ENCODE results near the gene GNB1. TPM values are rescaled to one million over a fixed set of nuclear protein-coding genes. Genes with fewer than 3 reads are reported as not detected.

The GNB1 gene
- total RNA-seq, 1 experiment from 2014 or later = 93.7 TPM

DNA sequence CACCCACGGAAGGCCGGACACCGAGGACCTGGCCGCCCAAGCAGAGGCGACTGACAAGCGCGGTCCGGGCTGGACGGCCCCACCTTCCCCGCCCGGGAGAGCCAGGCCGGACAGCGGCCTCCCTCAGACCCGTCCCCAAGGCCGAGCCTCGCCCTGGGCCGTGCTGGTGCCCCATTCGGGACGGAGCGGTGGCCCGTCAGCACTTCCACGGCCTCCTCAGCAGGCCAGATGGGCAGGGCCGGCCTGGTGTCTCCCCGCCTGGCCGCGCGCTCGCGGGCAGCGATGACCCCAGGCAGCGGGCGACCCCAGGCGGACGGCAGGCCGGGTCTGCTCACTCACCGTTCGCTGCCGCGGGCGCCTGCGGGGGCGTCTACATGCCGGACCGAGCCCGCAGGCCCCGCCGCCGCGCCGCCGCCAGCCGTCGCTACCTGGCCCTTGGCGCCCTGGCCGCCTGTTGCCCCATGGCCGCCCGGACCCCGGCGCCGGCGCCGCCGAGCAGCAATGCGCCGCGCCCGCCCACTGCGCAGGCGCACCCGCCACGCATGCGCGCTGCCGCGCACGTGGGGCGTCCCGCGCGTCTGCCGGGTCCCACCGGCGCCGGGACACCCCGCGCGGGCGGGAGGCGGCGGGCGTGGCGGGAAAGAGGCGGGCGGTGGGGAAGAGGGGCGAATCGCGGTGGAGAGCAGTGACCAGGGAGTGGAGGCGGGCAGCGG is 112.8 kb downstream of the GNB1 start, which contains the start of gene NADK:
NADK (minus strand) TSS at position 521 of the 713 bp plus-strand sequence. CDS start 13,064 bp downstream, outside the sequence.
- H2AFZ ChIP-seq (ENCODE audit: low read length) = no peak within 1 kb of the TSS
- peak within 1 kb of the TSS; percentile 98 for H3K27ac ChIP-seq (ENCODE audit: low read length)
- no peaks in the 10 kb centered on the region for H3K9me2 ChIP-seq (replicated peaks; ENCODE audit: insufficient read depth, low read length)
- peak within 1 kb of the TSS; percentile 100 for H3K9ac ChIP-seq (ENCODE audit: low read length)
- H4K20me1 ChIP-seq (ENCODE audit: insufficient read depth, low read depth, low read length) = peaks cover 18% of the 10 kb centered on the region; the same call in 1 of the 2 replicates
- peaks cover 67% of the 10 kb centered on the region for H3K4me1 ChIP-seq (ENCODE audit: low read length)
- H3K9me3 ChIP-seq (ENCODE audit: low read length) = no peaks in the 10 kb centered on the region
- peak within 1 kb of the TSS; percentile 81 for H3K4me2 ChIP-seq (ENCODE audit: low read depth, low read length, poor library complexity, severe bottlenecking)
- peaks cover 49% of the 10 kb centered on the region for H3K79me2 ChIP-seq (ENCODE audit: low read length)
- H3K27me3 ChIP-seq (ENCODE audit: low read length) = no peaks in the 10 kb centered on the region
- DNase-seq = peak; percentile 90
- H3K36me3 ChIP-seq (ENCODE audit: insufficient read depth, low read length) = peaks cover 32% of the 10 kb centered on the region
- peak within 1 kb of the TSS; percentile 97 for H3K4me3 ChIP-seq (ENCODE audit: low read length)

DNA sequence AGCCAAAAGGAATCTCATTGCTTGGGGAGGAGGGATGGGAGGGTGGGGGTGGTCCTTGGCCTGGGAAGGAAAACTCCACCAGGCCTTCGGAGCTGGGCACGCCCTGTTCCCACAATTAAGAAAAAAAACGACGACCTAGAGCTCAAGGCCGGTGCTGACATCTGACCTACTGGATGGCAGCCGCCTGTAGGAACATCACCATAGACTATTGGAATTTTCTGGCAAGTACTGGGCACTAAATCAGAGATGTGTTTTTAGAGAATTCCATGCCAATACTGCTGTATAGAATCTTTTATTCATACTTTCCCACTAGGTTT is 113.3 kb downstream of the GNB1 start:
- Histone ChIP-seq H3K4me3 (ENCODE audit: low read length) (peak overlapping the region; percentile 97), H3K79me2 (ENCODE audit: low read length) (peaks cover 55% of the 10 kb centered on the region), H4K20me1 (ENCODE audit: insufficient read depth, low read depth, low read length) (peaks cover 18% of the 10 kb centered on the region; the same call in 1 of the 2 replicates), H3K9me3 (ENCODE audit: low read length) (no peaks in the 10 kb centered on the region), H3K9me2 (replicated peaks; ENCODE audit: insufficient read depth, low read length) (no peaks in the 10 kb centered on the region), H2AFZ (ENCODE audit: low read length) (no peak overlapping the region), H3K9ac (ENCODE audit: low read length) (peak overlapping the region; percentile 100), H3K4me1 (ENCODE audit: low read length) (peaks cover 61% of the 10 kb centered on the region), H3K27me3 (ENCODE audit: low read length) (no peaks in the 10 kb centered on the region), H3K27ac (ENCODE audit: low read length) (peak overlapping the region; percentile 98), H3K4me2 (ENCODE audit: low read depth, low read length, poor library complexity, severe bottlenecking) (peak overlapping the region; percentile 81), H3K36me3 (ENCODE audit: insufficient read depth, low read length) (peaks cover 37% of the 10 kb centered on the region)
- DNase-seq = peak; percentile 57

DNA sequence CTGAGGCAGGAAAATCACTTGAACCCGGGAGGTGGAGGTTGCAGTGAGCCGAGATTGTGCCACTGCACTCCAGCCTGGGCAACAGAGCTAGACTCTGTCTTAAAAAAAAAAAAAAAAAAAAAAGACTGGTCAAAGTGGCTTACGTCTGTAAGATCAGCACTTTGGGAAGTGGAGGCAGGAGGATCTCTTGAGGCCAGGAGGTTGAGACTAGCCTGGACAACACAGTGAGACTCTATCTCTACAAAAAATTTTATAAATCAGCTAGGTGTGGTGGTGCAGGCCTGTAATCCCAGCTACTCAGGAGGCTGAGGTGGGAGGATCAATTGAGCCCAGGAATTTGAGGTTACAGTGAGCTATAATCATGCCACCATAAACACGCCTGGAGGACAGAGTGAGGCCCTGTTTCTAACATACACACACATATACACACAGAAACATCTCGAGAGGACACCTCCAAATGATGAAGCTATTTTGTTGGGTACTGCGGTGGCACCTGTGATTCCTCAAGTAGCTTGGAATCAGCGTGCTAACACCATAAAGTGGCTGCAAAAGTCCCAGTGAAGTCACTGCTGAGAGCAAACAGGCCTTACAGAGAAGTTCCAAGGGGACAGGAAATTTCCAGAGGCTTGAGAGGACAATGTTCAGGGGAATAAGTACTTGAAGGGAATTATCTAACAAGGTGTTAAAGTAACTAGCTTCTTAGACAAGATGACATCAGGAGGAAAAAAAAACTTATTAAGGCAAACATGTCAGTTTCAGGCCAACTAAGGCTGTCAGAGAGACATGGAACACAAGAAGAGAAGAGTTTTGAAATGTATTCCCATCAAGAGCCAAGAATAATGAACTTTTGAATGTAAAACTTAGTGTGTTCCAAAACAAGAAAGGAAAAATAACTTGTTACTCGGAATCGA is 114.0 kb downstream of the GNB1 start:
- DNase-seq = no peak
- no peaks in the 10 kb centered on the region for H3K27me3 ChIP-seq (ENCODE audit: low read length)
- peak overlapping the region; percentile 97 for H3K4me3 ChIP-seq (ENCODE audit: low read length)
- no peaks in the 10 kb centered on the region for H3K9me2 ChIP-seq (replicated peaks; ENCODE audit: insufficient read depth, low read length)
- peaks cover 43% of the 10 kb centered on the region for H3K36me3 ChIP-seq (ENCODE audit: insufficient read depth, low read length)
- peak overlapping the region; percentile 98 for H3K27ac ChIP-seq (ENCODE audit: low read length)
- H3K9me3 ChIP-seq (ENCODE audit: low read length) = no peaks in the 10 kb centered on the region
- peaks cover 18% of the 10 kb centered on the region; the same call in 1 of the 2 replicates for H4K20me1 ChIP-seq (ENCODE audit: insufficient read depth, low read depth, low read length)
- no peak overlapping the region for H2AFZ ChIP-seq (ENCODE audit: low read length)
- peaks cover 55% of the 10 kb centered on the region for H3K4me1 ChIP-seq (ENCODE audit: low read length)
- H3K79me2 ChIP-seq (ENCODE audit: low read length) = peaks cover 61% of the 10 kb centered on the region
- peak overlapping the region; percentile 100 for H3K9ac ChIP-seq (ENCODE audit: low read length)
- peak overlapping the region; percentile 81 for H3K4me2 ChIP-seq (ENCODE audit: low read depth, low read length, poor library complexity, severe bottlenecking)

DNA sequence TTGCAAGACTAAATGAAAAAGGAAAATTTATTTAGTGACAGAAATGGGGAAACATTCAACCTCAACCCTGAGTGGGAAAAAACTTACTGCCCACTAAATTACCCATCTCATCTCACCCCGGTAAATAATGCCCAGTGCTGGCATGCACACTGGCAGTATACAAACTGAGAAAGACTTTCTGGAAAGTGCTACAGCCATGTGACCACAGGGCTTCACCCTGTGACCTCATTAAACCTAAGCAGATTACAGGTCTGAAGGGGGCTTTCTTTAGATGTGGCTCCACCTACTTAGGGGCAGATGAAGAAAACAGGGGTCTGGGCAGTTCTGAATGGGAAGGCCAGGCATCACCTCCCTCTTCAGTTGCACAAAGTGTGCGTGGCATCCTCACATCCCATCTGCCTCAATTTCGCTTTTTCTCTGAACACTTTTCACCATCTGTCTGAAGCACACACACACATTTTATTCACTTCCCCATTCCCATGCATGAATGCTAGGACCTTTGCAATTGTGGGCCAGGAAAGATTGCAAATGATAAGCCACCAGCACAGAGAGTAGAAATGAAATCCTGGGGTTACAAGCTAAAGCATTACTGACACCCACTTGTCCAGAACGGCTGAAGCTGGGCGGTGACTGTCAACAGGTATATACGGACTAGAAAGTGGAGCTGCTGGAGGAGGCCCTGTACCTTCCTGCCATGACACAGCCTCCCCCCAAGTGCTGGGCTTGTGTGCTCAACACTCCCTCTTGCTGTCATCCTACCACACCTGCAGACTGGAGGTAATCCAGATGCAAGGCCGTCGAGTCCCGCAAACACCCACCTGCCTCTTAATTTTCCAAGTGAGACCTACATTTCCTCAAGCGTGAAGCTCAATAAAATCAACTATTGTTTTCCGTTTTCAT is 115.3 kb downstream of the GNB1 start:
- H3K4me3 ChIP-seq (ENCODE audit: low read length) = peak overlapping the region; percentile 97
- peak overlapping the region; percentile 98 for H3K27ac ChIP-seq (ENCODE audit: low read length)
- H3K9ac ChIP-seq (ENCODE audit: low read length) = peak overlapping the region; percentile 55
- no peaks in the 10 kb centered on the region for H3K9me2 ChIP-seq (replicated peaks; ENCODE audit: insufficient read depth, low read length)
- peaks cover 73% of the 10 kb centered on the region for H3K79me2 ChIP-seq (ENCODE audit: low read length)
- H2AFZ ChIP-seq (ENCODE audit: low read length) = no peak overlapping the region
- DNase-seq = peak; percentile 64
- H4K20me1 ChIP-seq (ENCODE audit: insufficient read depth, low read depth, low read length) = peaks cover 21% of the 10 kb centered on the region
- peaks cover 52% of the 10 kb centered on the region for H3K36me3 ChIP-seq (ENCODE audit: insufficient read depth, low read length)
- H3K27me3 ChIP-seq (ENCODE audit: low read length) = no peaks in the 10 kb centered on the region
- H3K4me2 ChIP-seq (ENCODE audit: low read depth, low read length, poor library complexity, severe bottlenecking) = peak overlapping the region; percentile 81
- no peaks in the 10 kb centered on the region for H3K9me3 ChIP-seq (ENCODE audit: low read length)
- H3K4me1 ChIP-seq (ENCODE audit: low read length) = peaks cover 42% of the 10 kb centered on the region

DNA sequence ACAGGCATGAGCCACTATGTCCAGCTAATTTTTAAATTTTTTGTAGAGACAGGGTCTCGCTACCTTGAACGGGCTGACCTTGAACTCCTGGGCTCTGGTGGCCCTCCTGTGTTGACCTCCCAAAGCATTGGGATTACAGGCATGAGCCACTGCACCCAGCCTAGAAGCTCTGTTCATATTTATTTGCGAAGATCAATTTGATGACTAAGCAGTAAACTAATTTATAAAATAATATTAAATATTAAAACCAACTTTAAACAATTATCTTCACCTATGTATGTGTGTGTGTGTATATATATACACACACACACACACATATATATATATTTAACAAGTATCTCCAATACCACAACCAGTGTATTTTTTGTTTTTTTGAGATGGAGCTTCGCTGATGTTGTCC is 117.0 kb downstream of the GNB1 start:
- Histone ChIP-seq H3K27ac (ENCODE audit: low read length) (no peak overlapping the region), H3K4me1 (ENCODE audit: low read length) (peaks cover 25% of the 10 kb centered on the region), H2AFZ (ENCODE audit: low read length) (no peak overlapping the region), H3K27me3 (ENCODE audit: low read length) (no peaks in the 10 kb centered on the region), H3K36me3 (ENCODE audit: insufficient read depth, low read length) (peaks cover 62% of the 10 kb centered on the region), H3K9me3 (ENCODE audit: low read length) (no peaks in the 10 kb centered on the region), H3K79me2 (ENCODE audit: low read length) (peaks cover 90% of the 10 kb centered on the region), H3K4me2 (ENCODE audit: low read depth, low read length, poor library complexity, severe bottlenecking) (no peak overlapping the region), H3K9me2 (replicated peaks; ENCODE audit: insufficient read depth, low read length) (no peaks in the 10 kb centered on the region), H3K9ac (ENCODE audit: low read length) (no peak overlapping the region), H4K20me1 (ENCODE audit: insufficient read depth, low read depth, low read length) (peaks cover 31% of the 10 kb centered on the region), H3K4me3 (ENCODE audit: low read length) (no peak overlapping the region)
- DNase-seq = no peak

DNA sequence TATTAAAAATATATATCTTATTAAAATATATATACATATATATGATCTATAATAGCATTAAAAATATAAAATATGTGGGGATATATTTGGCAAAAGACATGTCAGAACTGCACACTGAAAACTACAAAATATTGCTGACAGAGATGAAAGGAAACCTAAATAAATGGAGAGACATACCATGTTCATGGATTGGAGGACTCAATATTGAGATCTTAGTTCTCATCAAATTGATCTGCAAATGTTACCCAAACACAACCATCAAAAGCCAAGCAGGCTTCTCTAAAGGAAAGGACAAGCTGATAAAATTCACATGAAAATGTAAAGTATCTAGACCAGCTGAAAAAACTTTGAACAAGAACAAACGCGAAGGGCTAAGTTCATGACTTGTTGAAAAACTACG is 119.8 kb downstream of the GNB1 start:
- Histone ChIP-seq H3K4me2 (ENCODE audit: low read depth, low read length, poor library complexity, severe bottlenecking) (no peak overlapping the region), H3K27ac (ENCODE audit: low read length) (no peak overlapping the region), H4K20me1 (ENCODE audit: insufficient read depth, low read depth, low read length) (peaks cover 54% of the 10 kb centered on the region), H3K9me2 (replicated peaks; ENCODE audit: insufficient read depth, low read length) (no peaks in the 10 kb centered on the region), H3K9me3 (ENCODE audit: low read length) (no peaks in the 10 kb centered on the region), H3K79me2 (ENCODE audit: low read length) (peaks cover 96% of the 10 kb centered on the region), H3K4me1 (ENCODE audit: low read length) (peaks cover 12% of the 10 kb centered on the region), H3K36me3 (ENCODE audit: insufficient read depth, low read length) (peaks cover 76% of the 10 kb centered on the region), H2AFZ (ENCODE audit: low read length) (no peak overlapping the region), H3K9ac (ENCODE audit: low read length) (no peak overlapping the region), H3K4me3 (ENCODE audit: low read length) (no peak overlapping the region), H3K27me3 (ENCODE audit: low read length) (no peaks in the 10 kb centered on the region)
- no peak for DNase-seq

DNA sequence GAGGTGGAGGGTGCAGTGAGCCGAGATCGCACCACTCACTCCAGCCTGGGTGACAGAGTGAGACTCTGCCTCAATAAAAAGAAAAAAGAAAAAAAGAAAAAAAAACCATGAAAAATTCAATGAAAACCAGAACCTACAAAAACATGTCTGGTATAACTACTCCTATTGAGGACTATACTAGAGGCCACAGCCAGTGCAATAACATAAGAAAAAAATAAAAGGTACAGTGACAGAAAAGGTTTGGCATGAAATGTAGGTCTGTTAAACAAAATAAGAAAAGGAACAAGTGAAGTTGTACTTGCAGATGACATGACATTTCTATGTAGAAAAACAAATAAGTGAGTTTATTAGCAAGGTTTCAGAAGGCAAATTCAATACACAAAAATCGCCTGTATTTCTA is 120.8 kb downstream of the GNB1 start:
- Histone ChIP-seq H3K4me1 (ENCODE audit: low read length) (peaks cover 2% of the 10 kb centered on the region; the same call in 1 of the 2 replicates), H3K9me2 (replicated peaks; ENCODE audit: insufficient read depth, low read length) (no peaks in the 10 kb centered on the region), H3K27me3 (ENCODE audit: low read length) (no peaks in the 10 kb centered on the region), H4K20me1 (ENCODE audit: insufficient read depth, low read depth, low read length) (peaks cover 45% of the 10 kb centered on the region), H3K36me3 (ENCODE audit: insufficient read depth, low read length) (peaks cover 67% of the 10 kb centered on the region), H3K9me3 (ENCODE audit: low read length) (no peaks in the 10 kb centered on the region), H3K79me2 (ENCODE audit: low read length) (peaks cover 95% of the 10 kb centered on the region), H3K4me3 (ENCODE audit: low read length) (no peak overlapping the region), H3K27ac (ENCODE audit: low read length) (no peak overlapping the region), H3K9ac (ENCODE audit: low read length) (no peak overlapping the region), H2AFZ (ENCODE audit: low read length) (no peak overlapping the region), H3K4me2 (ENCODE audit: low read depth, low read length, poor library complexity, severe bottlenecking) (no peak overlapping the region)
- no peak for DNase-seq
